Measurements from ENCODE around the gene TMEM178B.

The TMEM178B gene

GRCh38 chr7:141126107-141126506 is 52.2 kb downstream of the TMEM178B start:
- TF ChIP-seq CTCF (IDR thresholded peaks at IDR 0.05; ENCODE audit: low read depth, low read length), result no peak
- H3K4me3 ChIP-seq (ENCODE audit: low read depth, low read length), result no peak overlapping the region

GRCh38 chr7:141128506-141128905 is 54.6 kb downstream of the TMEM178B start:
- H3K4me3 ChIP-seq (ENCODE audit: low read depth, low read length), result no peak overlapping the region
- no peak for TF ChIP-seq CTCF (IDR thresholded peaks at IDR 0.05; ENCODE audit: low read depth, low read length)

- TF ChIP-seq CTCF (IDR thresholded peaks at IDR 0.05; ENCODE audit: low read depth, low read length), result no peak
- H3K4me3 ChIP-seq (ENCODE audit: low read depth, low read length), result no peak overlapping the region
Observed at GRCh38 chr7:141128931-141129330, 55.1 kb downstream of the TMEM178B start.

- no peak overlapping the region for H3K4me3 ChIP-seq (ENCODE audit: low read depth, low read length)
- TF ChIP-seq CTCF (IDR thresholded peaks at IDR 0.05; ENCODE audit: low read depth, low read length), result no peak
Observed at GRCh38 chr7:141132671-141133070, 58.8 kb downstream of the TMEM178B start.

- no peak overlapping the region for H3K4me3 ChIP-seq (ENCODE audit: low read depth, low read length)
- TF ChIP-seq CTCF (IDR thresholded peaks at IDR 0.05; ENCODE audit: low read depth, low read length), result no peak
Observed at GRCh38 chr7:141133646-141134045, 59.8 kb downstream of the TMEM178B start.

GRCh38 chr7:141142058-141142457 is 68.2 kb downstream of the TMEM178B start:
- no peak for TF ChIP-seq CTCF (IDR thresholded peaks at IDR 0.05; ENCODE audit: low read depth, low read length)
- H3K4me3 ChIP-seq (ENCODE audit: low read depth, low read length), result no peak overlapping the region

- no peak overlapping the region for H3K4me3 ChIP-seq (ENCODE audit: low read depth, low read length)
- no peak for TF ChIP-seq CTCF (IDR thresholded peaks at IDR 0.05; ENCODE audit: low read depth, low read length)
Observed at GRCh38 chr7:141144921-141145629, 71.2 kb downstream of the TMEM178B start.
